Neuronal stem cell (in vitro differentiated cells): ENCODE measurements around the gene CIBAR2.

ENCODE experiments used
- DNase-seq: peaks from one replicate; pipeline ENCODE4 v3.0.0-alpha.2; 2013; ENCODE audit warnings: low spot score
- H2AFZ ChIP-seq: one replicate; pipeline ENCODE4 v1.6.1; 2013; ENCODE audit warnings: mild to moderate bottlenecking, low read length, inconsistent platforms
- H2AK5ac ChIP-seq: 2 replicates; pipeline ENCODE4 v1.6.1; 2013; ENCODE audit warnings: low read depth, mild to moderate bottlenecking, inconsistent platforms, low read length, moderate library complexity, mixed read lengths
- H2BK120ac ChIP-seq: 2 replicates; pipeline ENCODE4 v1.6.1; 2013; ENCODE audit warnings: low read depth, mild to moderate bottlenecking, inconsistent platforms, low read length, moderate library complexity, mixed read lengths
- H2BK12ac ChIP-seq: one replicate; pipeline ENCODE4 v1.6.1; 2013; ENCODE audit warnings: low read length, inconsistent platforms
- H2BK15ac ChIP-seq: 2 replicates; pipeline ENCODE4 v1.6.1; 2013; ENCODE audit warnings: mild to moderate bottlenecking, low read length, inconsistent platforms, mixed read lengths
- H2BK5ac ChIP-seq: one replicate; pipeline ENCODE4 v1.6.1; 2013; ENCODE audit warnings: inconsistent platforms, mild to moderate bottlenecking, low read length, moderate library complexity
- H3K14ac ChIP-seq: one replicate; pipeline ENCODE4 v1.6.1; 2013; ENCODE audit warnings: low read length, inconsistent platforms
- H3K18ac ChIP-seq: 2 replicates; pipeline ENCODE4 v1.6.1; 2013; ENCODE audit warnings: low read length, inconsistent platforms
- H3K23ac ChIP-seq: 2 replicates; pipeline ENCODE4 v1.6.1; 2013; ENCODE audit warnings: low read depth, mild to moderate bottlenecking, mixed read lengths, low read length, inconsistent platforms; ENCODE audit not compliant: poor library complexity
- H3K27ac ChIP-seq: replicated peaks from 3 replicates; pipeline ENCODE4 v1.5.1; 2013; ENCODE audit warnings: low read length, inconsistent platforms
- H3K27me3 ChIP-seq, 3 experiments: 2 replicates each; pipeline ENCODE4 v1.6.1; 2013; ENCODE audit warnings: low read length in 3 of 3, mild to moderate bottlenecking in 2 of 3, inconsistent platforms in 1 of 3, low read depth in 1 of 3, mixed read lengths in 1 of 3, moderate library complexity in 1 of 3; ENCODE audit not compliant: control insufficient read depth in 3 of 3, insufficient read depth in 3 of 3
- H3K36me3 ChIP-seq, 2 donors: replicated peaks in 1 of 2; 2 replicates each; pipeline ENCODE4 v1.6.1; 2013; ENCODE audit warnings: low read length in 2 of 2; ENCODE audit not compliant: control insufficient read depth in 2 of 2, insufficient read depth in 2 of 2
- H3K4ac ChIP-seq: 2 replicates; pipeline ENCODE4 v1.6.1; 2013; ENCODE audit warnings: inconsistent platforms, mild to moderate bottlenecking, low read length, moderate library complexity
- H3K4me1 ChIP-seq, 2 donors: 1 replicate in 1 of 2; 2 replicates in 1 of 2; pipeline ENCODE4 v1.6.1; 2013; ENCODE audit warnings: low read length in 2 of 2, low read depth in 1 of 2; ENCODE audit not compliant: control insufficient read depth in 2 of 2, insufficient read depth in 1 of 2
- H3K4me2 ChIP-seq: one replicate; pipeline ENCODE4 v1.6.1; 2013; ENCODE audit warnings: mild to moderate bottlenecking, low read length, inconsistent platforms; ENCODE audit not compliant: insufficient read depth, poor library complexity, severe bottlenecking
- H3K4me3 ChIP-seq, 2 donors: 2 replicates each; pipeline ENCODE4 v1.5.1; 2013; ENCODE audit warnings: low read length in 2 of 2, mild to moderate bottlenecking in 2 of 2, inconsistent platforms in 1 of 2, moderate library complexity in 1 of 2
- H3K79me1 ChIP-seq: one replicate; pipeline ENCODE4 v1.6.1; 2013; ENCODE audit warnings: low read depth, mild to moderate bottlenecking, inconsistent platforms, low read length, moderate library complexity
- H3K9ac ChIP-seq: one replicate; pipeline ENCODE4 v1.6.1; 2013; ENCODE audit warnings: mild to moderate bottlenecking, low read depth, low read length, inconsistent platforms; ENCODE audit not compliant: poor library complexity
- H3K9me3 ChIP-seq, 2 donors: replicated peaks in 1 of 2; 2 replicates each; pipeline versions ENCODE3 to v1.6.1; 2013; ENCODE audit warnings: low read length in 2 of 2, mild to moderate bottlenecking in 2 of 2, inconsistent platforms in 1 of 2, low read depth in 1 of 2, mixed read lengths in 1 of 2, moderate library complexity in 1 of 2; ENCODE audit not compliant: control insufficient read depth in 2 of 2, insufficient read depth in 1 of 2
- H4K8ac ChIP-seq: one replicate; pipeline ENCODE4 v1.6.1; 2013; ENCODE audit warnings: low read depth, mild to moderate bottlenecking, inconsistent platforms, low read length, moderate library complexity
- H4K91ac ChIP-seq: one replicate; pipeline ENCODE4 v1.6.1; 2013; ENCODE audit warnings: low read length, low read depth, mild to moderate bottlenecking, inconsistent platforms; ENCODE audit not compliant: poor library complexity
- WGBS, 2 donors: extraction: QIAGEN DNeasy Blood & Tissue Kit; methylation state at CpG; one replicate each; pipeline ENCODE4 v1.1.7; 2013; ENCODE audit warnings: missing lambda C conversion rate in 2 of 2, mixed read lengths in 1 of 2; ENCODE audit not compliant: insufficient read length in 2 of 2, insufficient replicate concordance in 1 of 2; ENCODE audit errors: extremely low coverage in 2 of 2; 5-methylcytosine and 5-hydroxymethylcytosine counted together

CIBAR2 gene

DNA sequence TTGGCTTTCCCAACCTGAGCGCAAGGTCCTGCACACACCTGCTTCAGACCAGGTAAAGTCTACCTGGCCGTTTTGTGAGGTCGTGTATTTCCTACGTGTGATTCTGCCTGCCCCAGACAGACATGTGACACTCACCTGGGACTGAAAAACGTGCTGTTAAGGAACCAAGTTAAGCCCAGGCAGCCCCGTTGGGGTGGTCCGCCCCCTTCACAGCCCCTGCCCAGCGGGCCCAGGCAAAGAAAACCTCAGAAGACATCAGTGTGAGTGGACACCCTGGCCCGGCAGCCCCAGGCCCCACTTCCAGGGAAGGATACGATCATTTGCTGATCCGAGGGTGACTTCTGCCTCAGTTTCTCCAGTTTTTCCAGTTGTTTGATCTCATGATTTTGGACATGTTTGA is 4.7 kb downstream of the CIBAR2 start:
- Histone ChIP-seq H4K8ac (no peak overlapping the region), H4K91ac (no peak overlapping the region), H2BK120ac (no peak overlapping the region), H3K18ac (peak overlapping the region; percentile 35), H3K14ac (no peak overlapping the region), H2BK12ac (no peak overlapping the region), H3K36me3 (no peaks in the 10 kb centered on the region), H3K9ac (no peak overlapping the region), H3K27ac (no peak overlapping the region), H2BK5ac (no peak overlapping the region), H3K79me1 (no peaks in the 10 kb centered on the region), H3K27me3 (peaks cover 0 to 24% (median 0%) of the 10 kb centered on the region in 3 experiments), H3K4ac (no peak overlapping the region), H2AK5ac (peak overlapping the region; percentile 60), H3K23ac (peak overlapping the region; percentile 67), H3K9me3 (no peaks in the 10 kb centered on the region), H2BK15ac (no peak overlapping the region), H3K4me1 (peaks cover 5 to 11% of the 10 kb centered on the region in 2 donors), H3K4me2 (no peak overlapping the region), H3K4me3 (no peak overlapping the region), H2AFZ (no peak overlapping the region)
- DNase-seq, result no peak
- no CpG with 5 or more reads among the region's 11 CpGs for WGBS, 2 donors

DNA sequence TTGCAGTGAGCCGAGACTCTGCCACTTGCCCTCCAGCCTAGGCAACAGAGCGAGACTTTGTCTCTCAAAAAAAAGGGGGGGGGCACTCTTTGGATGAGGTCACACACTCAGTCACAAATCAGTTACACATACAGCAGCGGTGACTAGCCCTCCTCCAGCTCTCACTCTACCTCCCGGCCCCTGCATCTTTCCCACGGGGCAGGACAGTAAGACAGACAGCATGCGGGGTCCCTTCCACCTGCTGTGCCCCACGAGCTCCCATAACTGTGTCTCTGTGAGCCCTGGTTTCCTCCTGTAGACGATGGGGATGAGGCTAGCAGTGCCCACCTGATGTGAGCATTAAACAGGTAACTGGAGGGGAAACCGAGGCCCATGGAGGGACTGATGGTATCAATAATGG is 5.2 kb downstream of the CIBAR2 start:
- Histone ChIP-seq H3K4me1 (peaks cover under 1 to 7% of the 10 kb centered on the region in 2 donors), H3K9ac (no peak overlapping the region), H3K23ac (peak overlapping the region; percentile 67), H3K18ac (no peak overlapping the region), H3K27me3 (peaks cover 0 to 24% (median 0%) of the 10 kb centered on the region in 3 experiments), H4K8ac (peak overlapping the region; percentile 72), H2AFZ (no peak overlapping the region), H4K91ac (no peak overlapping the region), H2BK5ac (no peak overlapping the region), H3K27ac (no peak overlapping the region), H2BK12ac (no peak overlapping the region), H2BK120ac (no peak overlapping the region), H3K4ac (no peak overlapping the region), H3K79me1 (no peaks in the 10 kb centered on the region), H2BK15ac (no peak overlapping the region), H2AK5ac (peak overlapping the region; percentile 60), H3K4me3 (no peak overlapping the region), H3K36me3 (no peaks in the 10 kb centered on the region), H3K9me3 (no peaks in the 10 kb centered on the region), H3K14ac (no peak overlapping the region), H3K4me2 (no peak overlapping the region)
- no peak for DNase-seq
- WGBS, 2 donors, result no CpG with 5 or more reads among the region's 9 CpGs

DNA sequence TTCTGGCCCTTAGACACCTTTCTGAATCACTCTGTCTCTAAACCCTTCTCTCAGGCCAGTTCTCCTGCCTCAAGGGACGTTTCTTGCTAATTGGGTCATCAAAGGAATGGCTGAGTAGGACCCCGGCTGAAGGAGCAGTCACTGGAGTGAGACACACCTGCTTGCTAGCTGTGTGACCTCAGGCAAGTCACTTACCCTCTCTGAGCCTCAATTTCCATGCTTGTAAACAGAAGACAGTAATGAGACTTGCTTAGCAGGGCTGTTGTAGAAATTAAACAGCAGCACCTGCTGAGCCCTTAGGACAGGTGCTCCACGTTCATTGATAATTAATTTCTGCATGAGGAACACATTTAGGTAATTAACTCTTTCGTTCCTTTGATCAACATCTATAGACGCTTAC is 6.8 kb downstream of the CIBAR2 start:
- Histone ChIP-seq H3K4me1 (peaks cover 0 to 3% of the 10 kb centered on the region in 2 donors), H4K91ac (no peak overlapping the region), H3K79me1 (no peaks in the 10 kb centered on the region), H3K4me2 (no peak overlapping the region), H2BK12ac (no peak overlapping the region), H2BK5ac (no peak overlapping the region), H3K9ac (no peak overlapping the region), H2BK15ac (no peak overlapping the region), H2AFZ (no peak overlapping the region), H3K9me3 (no peaks in the 10 kb centered on the region), H3K36me3 (no peaks in the 10 kb centered on the region), H3K27ac (no peak overlapping the region), H3K4ac (no peak overlapping the region), H3K18ac (no peak overlapping the region), H3K27me3 (peaks cover 0 to 25% (median 0%) of the 10 kb centered on the region in 3 experiments), H3K14ac (no peak overlapping the region), H3K23ac (no peak overlapping the region), H2BK120ac (no peak overlapping the region), H2AK5ac (no peak overlapping the region), H4K8ac (no peak overlapping the region), H3K4me3 (no peak overlapping the region)
- no CpG with 5 or more reads among the region's 5 CpGs for WGBS, 2 donors
- no peak for DNase-seq

DNA sequence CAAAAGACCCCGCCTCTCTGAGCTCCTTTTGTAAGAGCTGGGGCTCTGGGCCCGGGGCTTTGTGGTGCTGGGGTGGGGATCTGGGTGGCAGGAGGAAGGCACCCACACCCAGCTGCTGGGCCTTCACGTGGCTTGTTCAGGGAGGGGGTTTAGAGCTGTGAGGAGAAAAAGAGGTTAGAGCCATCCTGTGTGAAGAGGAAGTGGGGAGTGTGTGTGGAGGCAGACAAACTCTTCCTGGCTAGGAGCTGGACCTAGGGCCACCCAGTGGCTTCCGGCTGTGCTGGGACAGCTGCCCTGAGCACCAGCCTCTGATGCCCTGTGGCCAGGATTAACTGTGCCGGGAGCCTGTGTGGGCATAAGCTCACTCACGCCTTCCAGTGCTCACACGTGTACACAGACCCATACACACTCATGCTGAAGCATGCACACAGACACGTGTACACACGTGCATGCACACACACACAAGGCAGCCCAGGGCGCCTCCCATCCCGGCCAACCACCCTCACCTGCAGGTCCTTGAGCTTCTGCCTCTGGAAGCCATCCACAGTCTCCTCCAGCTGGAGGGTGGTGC is 7.4 kb downstream of the CIBAR2 start:
- no peak overlapping the region for H3K27ac ChIP-seq
- no peak for DNase-seq
- WGBS, 2 donors, result no CpG with 5 or more reads among the region's 11 CpGs

More for the DNA sequence above, 7.4 kb downstream of the CIBAR2 start:
- H2AK5ac ChIP-seq, result peak overlapping the region; percentile 27
- H3K14ac ChIP-seq, result peak overlapping the region; percentile 92
- H4K8ac ChIP-seq, result no peak overlapping the region
- no peak overlapping the region for H2BK120ac ChIP-seq
- no peak overlapping the region for H2AFZ ChIP-seq
- H4K91ac ChIP-seq, result no peak overlapping the region
- H3K4me2 ChIP-seq, result no peak overlapping the region
- H3K9me3 ChIP-seq, result no peaks in the 10 kb centered on the region
- H2BK12ac ChIP-seq, result peak overlapping the region; percentile 60
- peak overlapping the region; percentile 38 for H3K18ac ChIP-seq
- peaks cover 0 to 25% (median 0%) of the 10 kb centered on the region in 3 experiments for H3K27me3 ChIP-seq
- peak overlapping the region; percentile 72 for H2BK5ac ChIP-seq
- H2BK15ac ChIP-seq, result no peak overlapping the region
- H3K23ac ChIP-seq, result peak overlapping the region; percentile 8
- peaks cover 0 to 3% of the 10 kb centered on the region in 2 donors for H3K4me1 ChIP-seq
- peak overlapping the region; percentile 65 for H3K9ac ChIP-seq
- H3K4ac ChIP-seq, result no peak overlapping the region
- H3K36me3 ChIP-seq, result no peaks in the 10 kb centered on the region
- H3K79me1 ChIP-seq, result no peaks in the 10 kb centered on the region
- H3K4me3 ChIP-seq, result peak overlapping the region in 1 of 2 donors; percentile 51
